Measurements from ENCODE around the gene SIVA1. TPM values are rescaled to one million over a fixed set of nuclear protein-coding genes. Genes with fewer than 3 reads are reported as not detected.

The SIVA1 gene, protein sequence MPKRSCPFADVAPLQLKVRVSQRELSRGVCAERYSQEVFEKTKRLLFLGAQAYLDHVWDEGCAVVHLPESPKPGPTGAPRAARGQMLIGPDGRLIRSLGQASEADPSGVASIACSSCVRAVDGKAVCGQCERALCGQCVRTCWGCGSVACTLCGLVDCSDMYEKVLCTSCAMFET
- total RNA-seq: 100 to 1,000 TPM; 137 to 238 TPM

DNA sequence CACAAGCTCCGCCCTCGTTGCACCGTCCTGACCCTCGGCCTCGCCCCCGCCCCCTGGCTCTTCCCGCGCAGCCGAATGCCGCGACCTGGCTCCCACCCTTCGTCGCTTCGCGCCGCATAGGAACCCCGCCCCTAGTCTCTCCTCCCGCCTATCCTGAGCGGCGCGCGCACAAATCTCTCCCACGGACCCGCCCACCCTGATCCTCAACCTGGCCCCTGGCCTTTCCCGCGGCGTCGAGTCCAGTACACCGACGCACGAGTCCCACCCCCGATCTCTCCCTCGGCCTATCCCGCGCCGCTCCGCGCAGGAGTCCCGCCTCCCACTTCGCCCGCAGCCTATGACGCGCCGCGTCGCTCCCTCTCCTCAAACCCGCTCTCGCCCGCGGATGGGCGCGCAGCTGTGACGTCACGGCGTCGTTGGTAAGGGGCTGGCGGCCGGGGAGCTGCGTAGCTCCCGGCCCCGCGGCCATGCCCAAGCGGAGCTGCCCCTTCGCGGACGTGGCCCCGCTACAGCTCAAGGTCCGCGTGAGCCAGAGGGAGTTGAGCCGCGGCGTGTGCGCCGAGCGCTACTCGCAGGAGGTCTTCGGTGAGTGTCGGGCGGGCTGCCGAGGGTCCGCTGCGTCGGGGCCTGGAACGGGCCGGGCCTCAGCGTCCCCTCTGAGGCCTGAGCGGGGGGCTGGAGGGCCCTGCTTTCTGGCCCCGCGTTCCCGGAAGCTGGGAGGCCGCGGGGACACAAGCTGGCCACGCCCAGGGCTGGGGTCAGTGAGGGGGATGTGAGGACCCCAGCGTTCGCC is at the start of gene SIVA1:
TSS of gene SIVA1 (plus strand) at position 413 of the 793 bp plus-strand sequence. CDS start at position 468, 55 bp downstream.
- no peaks in the 10 kb centered on the region for H3K27me3 ChIP-seq
- H3K9me3 ChIP-seq: no peaks in the 10 kb centered on the region
- peaks cover 0 to 27% of the 10 kb centered on the region in 2 donors for H3K4me1 ChIP-seq
- H3K4me3 ChIP-seq: peak within 1 kb of the TSS; percentile 95 to 100
- peak; percentile 100 for DNase-seq (ENCODE audit: low spot score)
- H3K27ac ChIP-seq: peak within 1 kb of the TSS; percentile 87
- TF ChIP-seq, protein P1, sequence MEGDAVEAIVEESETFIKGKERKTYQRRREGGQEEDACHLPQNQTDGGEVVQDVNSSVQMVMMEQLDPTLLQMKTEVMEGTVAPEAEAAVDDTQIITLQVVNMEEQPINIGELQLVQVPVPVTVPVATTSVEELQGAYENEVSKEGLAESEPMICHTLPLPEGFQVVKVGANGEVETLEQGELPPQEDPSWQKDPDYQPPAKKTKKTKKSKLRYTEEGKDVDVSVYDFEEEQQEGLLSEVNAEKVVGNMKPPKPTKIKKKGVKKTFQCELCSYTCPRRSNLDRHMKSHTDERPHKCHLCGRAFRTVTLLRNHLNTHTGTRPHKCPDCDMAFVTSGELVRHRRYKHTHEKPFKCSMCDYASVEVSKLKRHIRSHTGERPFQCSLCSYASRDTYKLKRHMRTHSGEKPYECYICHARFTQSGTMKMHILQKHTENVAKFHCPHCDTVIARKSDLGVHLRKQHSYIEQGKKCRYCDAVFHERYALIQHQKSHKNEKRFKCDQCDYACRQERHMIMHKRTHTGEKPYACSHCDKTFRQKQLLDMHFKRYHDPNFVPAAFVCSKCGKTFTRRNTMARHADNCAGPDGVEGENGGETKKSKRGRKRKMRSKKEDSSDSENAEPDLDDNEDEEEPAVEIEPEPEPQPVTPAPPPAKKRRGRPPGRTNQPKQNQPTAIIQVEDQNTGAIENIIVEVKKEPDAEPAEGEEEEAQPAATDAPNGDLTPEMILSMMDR (IDR thresholded peaks at IDR 0.05): no peak
- H3K36me3 ChIP-seq: peaks cover 21% of the 10 kb centered on the region

DNA sequence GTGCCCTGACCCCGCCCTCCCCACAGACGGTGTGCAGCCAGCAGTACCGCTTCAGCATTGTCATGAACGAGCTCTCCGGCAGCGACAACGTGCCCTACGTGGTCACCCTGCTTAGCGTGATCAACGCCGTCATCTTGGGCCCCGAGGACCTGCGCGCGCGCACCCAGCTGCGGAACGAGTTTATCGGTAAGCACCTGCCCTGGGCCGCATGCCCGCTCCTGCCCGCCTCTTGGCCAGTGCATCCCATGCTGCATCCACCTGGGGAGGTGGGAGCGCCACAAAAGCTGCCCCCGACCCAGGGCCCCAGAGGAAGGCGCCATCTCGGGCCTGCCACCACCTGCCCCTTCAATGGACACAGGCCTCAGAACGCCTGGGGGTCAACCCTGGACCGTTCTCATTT is 49.7 kb upstream of the SIVA1 start:
- Histone ChIP-seq H3K27ac (no peak overlapping the region), H3K27me3 (no peaks in the 10 kb centered on the region), H3K4me1 (peaks cover 0 to 40% of the 10 kb centered on the region in 2 donors), H3K36me3 (peaks cover 24% of the 10 kb centered on the region), H3K4me3 (no peak overlapping the region), H3K9me3 (no peaks in the 10 kb centered on the region)
- TF ChIP-seq, protein P1 (IDR thresholded peaks at IDR 0.05): no peak
- no peak for DNase-seq (ENCODE audit: low spot score)

DNA sequence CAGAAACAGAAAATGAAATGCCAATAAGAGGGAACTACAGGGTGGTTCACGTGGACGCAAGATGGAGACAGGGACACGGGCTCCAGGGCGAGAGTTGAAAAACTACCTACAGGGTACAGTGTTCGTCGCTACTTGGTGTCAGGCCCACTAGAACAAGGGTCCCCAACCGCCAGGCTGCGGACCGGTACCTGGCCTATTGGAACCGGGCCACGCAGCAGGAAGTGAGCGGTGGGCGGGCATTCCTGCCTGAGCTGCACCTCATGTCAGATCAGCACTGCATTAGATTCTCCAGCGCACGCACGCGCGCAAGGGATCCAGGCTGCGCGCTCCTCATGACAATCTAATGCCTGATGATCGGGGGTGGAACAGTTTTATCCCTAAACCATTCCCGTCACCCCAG is 48.7 kb upstream of the SIVA1 start:
- TF ChIP-seq, protein P1 (IDR thresholded peaks at IDR 0.05): no peak
- peaks cover 24% of the 10 kb centered on the region for H3K36me3 ChIP-seq
- H3K27ac ChIP-seq: no peak overlapping the region
- DNase-seq (ENCODE audit: low spot score): no peak
- H3K9me3 ChIP-seq: no peaks in the 10 kb centered on the region
- no peaks in the 10 kb centered on the region for H3K27me3 ChIP-seq
- peaks cover 0 to 40% of the 10 kb centered on the region in 2 donors for H3K4me1 ChIP-seq
- no peak overlapping the region for H3K4me3 ChIP-seq

DNA sequence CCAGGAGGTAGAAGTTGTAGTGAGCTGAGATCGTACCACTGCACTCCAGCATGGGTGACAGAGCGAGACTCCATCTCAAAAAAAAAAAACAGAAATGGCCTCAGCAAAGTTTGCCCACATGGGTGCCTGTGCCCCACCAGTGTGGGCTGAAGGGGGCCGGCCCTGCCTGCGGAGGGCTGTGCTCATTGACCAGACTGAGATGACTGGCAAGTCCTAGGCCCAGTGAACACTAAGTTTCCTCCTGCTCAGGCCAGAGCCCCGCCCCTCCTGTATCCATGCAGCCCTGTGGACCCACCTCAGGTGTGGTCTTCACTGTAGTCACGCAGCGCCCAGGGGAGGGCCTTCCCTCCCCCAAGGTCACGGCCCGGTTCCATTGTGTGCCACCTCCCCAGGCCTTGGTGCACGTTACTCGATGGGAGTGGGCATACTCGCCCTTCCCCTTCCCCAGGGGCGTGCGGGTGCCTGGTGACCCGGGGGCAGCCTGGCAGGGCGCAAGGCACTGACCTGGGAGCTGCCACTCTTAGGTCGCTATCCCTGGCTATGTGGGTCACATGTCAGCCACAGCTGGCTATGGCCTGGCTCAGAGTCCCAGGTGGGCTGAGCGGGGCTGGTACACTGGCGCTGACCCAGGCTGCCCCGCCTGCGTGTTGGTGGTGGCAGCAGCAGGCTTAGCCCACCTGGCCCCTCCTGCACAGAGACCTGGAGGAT is 47.5 kb upstream of the SIVA1 start:
- Histone ChIP-seq H3K4me1 (peaks cover 0 to 37% of the 10 kb centered on the region in 2 donors), H3K36me3 (peaks cover 26% of the 10 kb centered on the region), H3K4me3 (no peak overlapping the region), H3K27me3 (no peaks in the 10 kb centered on the region), H3K9me3 (no peaks in the 10 kb centered on the region), H3K27ac (no peak overlapping the region)
- TF ChIP-seq, protein P1 (IDR thresholded peaks at IDR 0.05): no peak
- no peak for DNase-seq (ENCODE audit: low spot score)

DNA sequence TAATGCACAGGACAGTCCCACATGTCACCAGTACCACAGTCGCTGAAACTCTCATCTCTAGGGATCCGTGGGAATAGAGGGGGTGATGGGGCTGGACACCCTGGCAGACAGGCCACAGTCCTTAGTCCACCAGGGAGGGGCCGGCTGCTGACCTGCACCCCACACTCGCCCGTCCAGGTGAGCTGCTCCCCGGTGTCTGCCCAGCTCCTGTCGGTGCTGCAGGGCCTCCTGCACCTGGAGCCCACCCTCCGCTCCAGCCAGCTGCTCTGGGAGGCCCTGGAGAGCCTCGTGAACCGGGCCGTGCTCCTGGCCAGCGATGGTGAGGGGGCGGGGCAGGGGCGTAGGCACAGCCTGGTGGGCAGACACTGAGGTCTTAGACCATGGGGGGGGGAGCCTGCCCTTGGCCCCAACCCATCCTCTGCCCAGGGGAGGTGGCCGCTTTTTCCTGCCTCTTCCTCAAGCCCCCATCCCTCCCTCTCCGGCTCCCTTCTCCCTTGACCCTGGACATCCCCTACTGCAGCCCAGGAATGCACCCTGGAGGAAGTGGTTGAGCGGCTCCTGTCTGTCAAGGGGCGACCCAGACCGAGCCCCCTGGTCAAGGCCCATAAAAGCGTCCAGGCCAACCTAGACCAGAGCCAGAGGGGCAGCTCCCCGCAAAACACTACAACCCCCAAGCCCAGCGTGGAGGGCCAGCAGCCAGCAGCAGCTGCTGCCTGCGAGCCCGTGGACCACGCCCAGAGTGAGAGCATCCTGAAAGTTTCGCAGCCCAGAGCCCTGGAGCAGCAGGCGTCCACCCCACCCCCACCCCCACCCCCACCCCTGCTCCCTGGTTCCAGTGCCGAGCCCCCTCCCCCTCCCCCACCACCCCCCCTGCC is 46.0 kb upstream of the SIVA1 start:
- Histone ChIP-seq H3K27ac (no peak overlapping the region), H3K36me3 (peaks cover 41% of the 10 kb centered on the region), H3K27me3 (no peaks in the 10 kb centered on the region), H3K9me3 (no peaks in the 10 kb centered on the region), H3K4me3 (no peak overlapping the region), H3K4me1 (peaks cover 0 to 26% of the 10 kb centered on the region in 2 donors)
- TF ChIP-seq, protein P1 (IDR thresholded peaks at IDR 0.05): no peak
- no peak for DNase-seq (ENCODE audit: low spot score)
